Suprapubic skin (tissue), 4 donors: ENCODE measurements around the gene OR10P1. TPM values are rescaled to one million over a fixed set of nuclear protein-coding genes. Genes with fewer than 3 reads are reported as not detected.

Experiments
- DNase-seq, 2 donors: peaks; one replicate each; pipeline ENCODE4 v3.0.0-alpha.2; 2019; ENCODE audit warnings: low spot score in 2 of 2
- H3K27ac ChIP-seq: fragments of 200-600 bp; sonication (generic); one replicate; pipeline ENCODE4 v1.5.1; 2019
- H3K27me3 ChIP-seq: fragments of 200-600 bp; sonication (generic); one replicate; pipeline ENCODE4 v1.5.1; 2019
- H3K36me3 ChIP-seq: fragments of 200-600 bp; sonication (generic); one replicate; pipeline ENCODE4 v1.5.1; 2019
- H3K4me1 ChIP-seq: fragments of 200-600 bp; sonication (generic); one replicate; pipeline ENCODE4 v1.5.1; 2019
- H3K4me3 ChIP-seq: fragments of 200-600 bp; sonication (generic); one replicate; pipeline ENCODE4 v1.5.1; 2019; ENCODE audit warnings: mild to moderate bottlenecking
- H3K9me3 ChIP-seq: fragments of 200-600 bp; sonication (generic); one replicate; pipeline ENCODE4 v1.5.1; 2019
- EP300 ChIP-seq: sonication (generic); formaldehyde crosslinking; IDR thresholded peaks from one replicate; pipeline ENCODE4 v1.6.1; 2017; ENCODE audit warnings: antibody characterized with exemption
- POLR2A ChIP-seq, 2 donors: fragments of 450-650 bp; IDR thresholded peaks; one replicate each; pipeline ENCODE4 v1.6.1; 2017; ENCODE audit warnings: antibody characterized with exemption in 2 of 2, mild to moderate bottlenecking in 2 of 2, moderate library complexity in 2 of 2
- POLR2AphosphoS5 ChIP-seq, 3 donors: sonication (generic); formaldehyde crosslinking; IDR thresholded peaks; one replicate each; pipeline ENCODE4 v1.6.1; 2017; ENCODE audit warnings: antibody characterized with exemption in 3 of 3
- WGBS: methylation state at CpG from one replicate; pipeline ENCODE4 v1.1.5; 2018; 5-methylcytosine and 5-hydroxymethylcytosine counted together
- total RNA-seq, 4 donors: library from RNA; depleted of rRNA; stranded (reverse); fragments of >200 nt; gene quantifications; one replicate each; pipeline ENCODE4 v1.1.0, GENCODE V29; 2016
- TF ChIP-seq, protein P1 (sequence below), 2 donors: fragments of 200-600 bp in 1 of 2; fragments of 450-650 bp in 1 of 2; sonication (generic) in 1 of 2; IDR thresholded peaks; one replicate each; pipeline ENCODE4 v1.5.1; 2016 to 2019; ENCODE audit warnings: antibody characterized with exemption in 2 of 2, mild to moderate bottlenecking in 1 of 2, moderate library complexity in 1 of 2

The OR10P1 gene
- total RNA-seq, 4 donors from 2014 or later = not detected

DNA sequence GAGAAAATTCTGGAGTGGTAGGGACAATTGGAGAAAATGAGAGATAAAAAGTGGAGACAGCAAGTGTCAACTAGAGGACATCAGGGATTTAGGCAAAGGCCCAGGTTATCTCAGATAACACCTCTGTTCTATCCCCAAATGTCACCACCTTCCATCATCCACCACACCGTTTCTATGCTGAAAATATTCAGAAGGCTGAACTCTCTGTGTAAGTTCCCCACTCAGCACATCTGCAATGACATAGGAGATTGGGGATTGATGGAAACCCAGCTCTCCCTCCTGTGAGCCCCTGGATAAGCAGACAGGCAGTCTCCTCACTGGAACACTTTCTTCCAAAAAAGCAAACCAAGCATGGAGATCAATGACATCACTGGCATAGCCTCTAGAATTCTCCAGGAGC is 5.6 kb upstream of the OR10P1 start:
- Histone ChIP-seq H3K27me3 (peaks cover 2% of the 10 kb centered on the region), H3K4me1 (no peaks in the 10 kb centered on the region), H3K4me3 (no peak overlapping the region), H3K9me3 (no peaks in the 10 kb centered on the region), H3K27ac (no peak overlapping the region), H3K36me3 (no peaks in the 10 kb centered on the region)
- TF ChIP-seq POLR2AphosphoS5 (IDR thresholded peaks at IDR 0.05) (no peak), POLR2A (IDR thresholded peaks at IDR 0.05) (no peak), EP300 (no peak)
- TF ChIP-seq, protein P1, sequence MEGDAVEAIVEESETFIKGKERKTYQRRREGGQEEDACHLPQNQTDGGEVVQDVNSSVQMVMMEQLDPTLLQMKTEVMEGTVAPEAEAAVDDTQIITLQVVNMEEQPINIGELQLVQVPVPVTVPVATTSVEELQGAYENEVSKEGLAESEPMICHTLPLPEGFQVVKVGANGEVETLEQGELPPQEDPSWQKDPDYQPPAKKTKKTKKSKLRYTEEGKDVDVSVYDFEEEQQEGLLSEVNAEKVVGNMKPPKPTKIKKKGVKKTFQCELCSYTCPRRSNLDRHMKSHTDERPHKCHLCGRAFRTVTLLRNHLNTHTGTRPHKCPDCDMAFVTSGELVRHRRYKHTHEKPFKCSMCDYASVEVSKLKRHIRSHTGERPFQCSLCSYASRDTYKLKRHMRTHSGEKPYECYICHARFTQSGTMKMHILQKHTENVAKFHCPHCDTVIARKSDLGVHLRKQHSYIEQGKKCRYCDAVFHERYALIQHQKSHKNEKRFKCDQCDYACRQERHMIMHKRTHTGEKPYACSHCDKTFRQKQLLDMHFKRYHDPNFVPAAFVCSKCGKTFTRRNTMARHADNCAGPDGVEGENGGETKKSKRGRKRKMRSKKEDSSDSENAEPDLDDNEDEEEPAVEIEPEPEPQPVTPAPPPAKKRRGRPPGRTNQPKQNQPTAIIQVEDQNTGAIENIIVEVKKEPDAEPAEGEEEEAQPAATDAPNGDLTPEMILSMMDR (IDR thresholded peaks at IDR 0.05) = no peak
- 62% methylated on average over 1 of the region's 1 CpG for WGBS
- DNase-seq = no peak

DNA sequence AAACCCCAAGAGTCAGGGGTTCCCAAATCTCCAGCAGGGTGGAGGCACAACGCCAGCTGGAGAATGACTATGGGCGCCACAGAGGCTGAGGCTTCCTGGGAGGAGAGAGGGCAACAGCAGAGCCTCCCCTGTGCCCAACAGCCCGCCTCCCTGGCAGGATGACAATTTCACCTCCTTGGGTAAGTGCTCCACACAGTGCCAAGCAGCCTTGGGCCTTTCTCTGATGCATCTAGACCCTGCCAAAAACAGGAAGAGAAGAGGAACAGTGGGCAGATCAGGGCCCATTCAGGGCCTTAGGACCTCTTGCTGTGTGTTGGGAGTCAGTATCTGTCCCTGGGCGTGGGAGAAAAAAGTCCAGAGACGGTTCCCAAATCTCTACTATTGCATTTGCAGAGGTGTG is 5.0 kb upstream of the OR10P1 start:
- no peaks in the 10 kb centered on the region for H3K4me1 ChIP-seq
- H3K36me3 ChIP-seq = no peaks in the 10 kb centered on the region
- TF ChIP-seq EP300 (no peak), POLR2A (IDR thresholded peaks at IDR 0.05) (no peak)
- TF ChIP-seq, protein P1 (IDR thresholded peaks at IDR 0.05) = no peak
- no peak overlapping the region for H3K4me3 ChIP-seq
- no peak overlapping the region for H3K27ac ChIP-seq
- no peaks in the 10 kb centered on the region for H3K27me3 ChIP-seq
- WGBS = 69% methylated on average over 5 of the region's 5 CpGs
- no peaks in the 10 kb centered on the region for H3K9me3 ChIP-seq
- DNase-seq = no peak

DNA sequence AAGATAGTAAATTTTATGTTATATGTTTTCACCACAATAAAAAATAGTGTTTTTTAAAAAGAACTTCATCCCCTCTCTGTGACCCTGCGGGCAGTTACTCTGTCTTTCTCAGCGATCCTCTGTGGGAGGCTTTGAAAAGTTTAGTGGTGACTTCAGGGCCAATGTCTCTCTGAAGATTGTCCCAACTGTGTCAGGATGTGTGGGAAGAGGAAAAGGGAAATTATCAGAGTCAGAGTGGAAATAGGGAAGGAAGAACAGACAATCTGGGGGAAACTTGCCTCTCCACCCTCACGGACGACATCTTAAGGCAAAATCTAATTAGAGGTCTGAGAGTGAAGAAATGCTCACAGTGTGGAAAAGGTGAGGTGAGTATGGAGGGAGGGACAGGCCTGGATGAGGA is 3.5 kb upstream of the OR10P1 start:
- no peaks in the 10 kb centered on the region for H3K9me3 ChIP-seq
- 65% methylated on average over 4 of the region's 4 CpGs for WGBS
- no peak for DNase-seq
- H3K4me1 ChIP-seq = no peaks in the 10 kb centered on the region
- H3K36me3 ChIP-seq = no peaks in the 10 kb centered on the region
- H3K27ac ChIP-seq = no peak overlapping the region
- no peak overlapping the region for H3K4me3 ChIP-seq
- H3K27me3 ChIP-seq = no peaks in the 10 kb centered on the region
- no peak for TF ChIP-seq POLR2A (IDR thresholded peaks at IDR 0.05)
- TF ChIP-seq POLR2AphosphoS5 (IDR thresholded peaks at IDR 0.05) = no peak
- no peak for TF ChIP-seq EP300
- TF ChIP-seq, protein P1 (IDR thresholded peaks at IDR 0.05) = no peak

DNA sequence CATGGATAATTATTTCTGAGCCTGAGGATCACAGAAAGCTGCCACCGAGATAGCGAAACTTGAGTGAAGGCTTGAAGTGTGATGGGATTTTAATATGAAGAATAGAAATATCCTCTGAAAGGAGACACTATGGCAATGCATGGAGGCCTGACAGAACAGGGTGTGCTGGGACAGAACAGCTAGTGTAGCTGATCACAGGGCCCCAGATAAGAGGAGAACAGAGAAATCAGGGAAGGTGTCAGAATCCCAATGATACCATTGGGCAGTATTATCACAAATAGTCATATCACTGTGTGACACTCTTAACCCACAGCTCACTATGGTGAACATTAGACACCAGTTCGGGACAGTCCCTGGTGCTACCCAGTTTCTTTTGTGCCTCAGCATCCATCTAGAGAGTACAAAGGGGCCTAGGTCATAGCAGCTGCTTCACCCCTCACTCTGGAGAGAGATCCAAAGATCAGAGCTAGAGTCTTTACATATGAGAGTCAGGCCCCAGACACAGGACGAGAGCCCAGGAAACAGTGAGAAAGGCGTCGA is 506 bp upstream of the OR10P1 start:
- H3K9me3 ChIP-seq = no peaks in the 10 kb centered on the region
- TF ChIP-seq, protein P1 (IDR thresholded peaks at IDR 0.05) = no peak
- no peak for TF ChIP-seq POLR2AphosphoS5 (IDR thresholded peaks at IDR 0.05)
- TF ChIP-seq POLR2A (IDR thresholded peaks at IDR 0.05) = no peak
- TF ChIP-seq EP300 = no peak
- H3K27me3 ChIP-seq = peaks cover 3% of the 10 kb centered on the region
- no peak for DNase-seq
- H3K36me3 ChIP-seq = no peaks in the 10 kb centered on the region
- no peak overlapping the region for H3K27ac ChIP-seq
- no peak overlapping the region for H3K4me3 ChIP-seq
- no peaks in the 10 kb centered on the region for H3K4me1 ChIP-seq
- WGBS = 90% methylated on average over 6 of the region's 6 CpGs

DNA sequence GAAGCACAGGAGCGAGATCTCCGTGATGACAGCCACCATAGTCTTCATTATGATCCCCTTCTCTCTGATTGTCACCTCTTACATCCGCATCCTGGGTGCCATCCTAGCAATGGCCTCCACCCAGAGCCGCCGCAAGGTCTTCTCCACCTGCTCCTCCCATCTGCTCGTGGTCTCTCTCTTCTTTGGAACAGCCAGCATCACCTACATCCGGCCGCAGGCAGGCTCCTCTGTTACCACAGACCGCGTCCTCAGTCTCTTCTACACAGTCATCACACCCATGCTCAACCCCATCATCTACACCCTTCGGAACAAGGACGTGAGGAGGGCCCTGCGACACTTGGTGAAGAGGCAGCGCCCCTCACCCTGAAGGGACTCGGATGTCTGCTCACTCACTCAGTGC is 775 bp downstream of the OR10P1 start:
- DNase-seq = no peak
- Histone ChIP-seq H3K36me3 (no peaks in the 10 kb centered on the region), H3K27ac (no peak overlapping the region), H3K27me3 (peaks cover 3% of the 10 kb centered on the region), H3K9me3 (no peaks in the 10 kb centered on the region), H3K4me3 (no peak overlapping the region), H3K4me1 (no peaks in the 10 kb centered on the region)
- TF ChIP-seq, protein P1 (IDR thresholded peaks at IDR 0.05) = no peak
- TF ChIP-seq POLR2A (IDR thresholded peaks at IDR 0.05) (no peak), EP300 (no peak), POLR2AphosphoS5 (IDR thresholded peaks at IDR 0.05) (no peak)
- WGBS = 92% methylated on average over 15 of the region's 15 CpGs
